HS-5 (cell line): ENCODE results near the gene DMTF1.
"Not testable (repeated sequence)": the region's sequence is repeated elsewhere in the genome, so short reads cannot be mapped to it uniquely, and the experiment has no call there.

Experiments
- DNase-seq: peaks from one replicate; pipeline ENCODE4 v3.0.0-alpha.2; 2012; ENCODE audit warnings: low read depth

DMTF1 gene, protein sequence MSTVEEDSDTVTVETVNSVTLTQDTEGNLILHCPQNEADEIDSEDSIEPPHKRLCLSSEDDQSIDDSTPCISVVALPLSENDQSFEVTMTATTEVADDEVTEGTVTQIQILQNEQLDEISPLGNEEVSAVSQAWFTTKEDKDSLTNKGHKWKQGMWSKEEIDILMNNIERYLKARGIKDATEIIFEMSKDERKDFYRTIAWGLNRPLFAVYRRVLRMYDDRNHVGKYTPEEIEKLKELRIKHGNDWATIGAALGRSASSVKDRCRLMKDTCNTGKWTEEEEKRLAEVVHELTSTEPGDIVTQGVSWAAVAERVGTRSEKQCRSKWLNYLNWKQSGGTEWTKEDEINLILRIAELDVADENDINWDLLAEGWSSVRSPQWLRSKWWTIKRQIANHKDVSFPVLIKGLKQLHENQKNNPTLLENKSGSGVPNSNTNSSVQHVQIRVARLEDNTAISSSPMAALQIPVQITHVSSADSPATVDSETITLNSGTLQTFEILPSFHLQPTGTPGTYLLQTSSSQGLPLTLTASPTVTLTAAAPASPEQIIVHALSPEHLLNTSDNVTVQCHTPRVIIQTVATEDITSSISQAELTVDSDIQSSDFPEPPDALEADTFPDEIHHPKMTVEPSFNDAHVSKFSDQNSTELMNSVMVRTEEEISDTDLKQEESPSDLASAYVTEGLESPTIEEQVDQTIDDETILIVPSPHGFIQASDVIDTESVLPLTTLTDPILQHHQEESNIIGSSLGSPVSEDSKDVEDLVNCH

DNA sequence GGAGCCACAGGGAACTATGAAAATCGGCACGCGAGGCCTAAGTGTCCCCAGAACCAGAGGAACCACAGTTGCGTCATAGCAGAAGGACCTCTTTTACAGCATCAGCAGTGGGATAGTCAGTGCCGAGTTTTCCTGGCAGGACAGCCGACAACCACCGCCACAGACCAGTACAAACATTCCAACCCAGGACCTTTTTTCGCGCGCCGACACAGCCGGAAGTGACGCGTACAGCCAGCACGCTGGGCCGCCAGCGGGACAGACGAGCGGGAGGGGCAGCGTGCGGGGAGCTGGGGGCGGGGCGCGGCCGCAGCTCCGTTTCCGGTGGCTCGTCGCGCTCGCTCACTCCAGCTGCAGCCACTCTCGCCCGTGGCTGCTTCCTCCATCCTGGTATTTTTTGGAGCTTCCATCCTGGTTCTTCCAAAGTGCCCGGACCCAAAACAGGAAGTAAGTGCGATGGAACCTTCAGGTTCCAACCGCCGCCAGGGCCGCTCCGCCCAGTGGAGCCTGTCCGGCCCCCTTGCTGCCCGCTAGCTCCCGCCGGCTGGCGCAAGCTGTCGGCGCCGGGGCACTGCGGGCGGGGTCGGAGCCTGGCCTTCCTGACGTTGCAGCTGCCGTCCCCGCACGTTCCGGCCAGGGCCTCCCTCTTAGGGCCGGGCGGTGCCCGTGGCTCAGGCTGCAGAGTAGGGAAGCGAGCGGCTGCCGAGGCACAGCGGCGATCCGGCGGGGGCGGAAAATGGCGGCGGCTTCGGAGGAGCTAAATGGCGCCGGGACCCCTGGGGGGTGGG lies at the start of gene DMTF1:
Gene DMTF1 (plus strand): TSS at position 342 of the 785 bp plus-strand sequence. CDS start 12,489 bp downstream, outside the sequence.
- DNase-seq: peak; percentile 93

DNA sequence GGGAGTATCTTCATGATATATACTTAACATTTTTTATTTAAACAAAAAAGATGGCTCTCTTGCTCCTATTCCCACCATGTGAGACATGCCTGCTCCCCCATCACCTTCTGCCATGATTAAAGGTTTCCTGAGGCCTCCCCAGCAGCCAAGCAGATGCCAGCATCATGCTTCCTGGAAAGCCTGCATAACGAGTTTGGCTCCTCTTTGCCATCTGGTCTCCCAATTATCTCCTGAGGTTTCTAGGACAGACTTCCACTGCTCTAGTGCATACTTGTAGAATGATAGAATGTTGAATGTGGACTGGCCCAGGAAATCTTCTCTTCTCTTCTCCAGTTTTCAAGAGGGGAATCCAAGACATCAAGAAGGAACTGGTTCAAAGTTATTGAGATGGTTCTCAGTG lies 46.9 kb upstream of the DMTF1 start:
- DNase-seq: no peak

DNA sequence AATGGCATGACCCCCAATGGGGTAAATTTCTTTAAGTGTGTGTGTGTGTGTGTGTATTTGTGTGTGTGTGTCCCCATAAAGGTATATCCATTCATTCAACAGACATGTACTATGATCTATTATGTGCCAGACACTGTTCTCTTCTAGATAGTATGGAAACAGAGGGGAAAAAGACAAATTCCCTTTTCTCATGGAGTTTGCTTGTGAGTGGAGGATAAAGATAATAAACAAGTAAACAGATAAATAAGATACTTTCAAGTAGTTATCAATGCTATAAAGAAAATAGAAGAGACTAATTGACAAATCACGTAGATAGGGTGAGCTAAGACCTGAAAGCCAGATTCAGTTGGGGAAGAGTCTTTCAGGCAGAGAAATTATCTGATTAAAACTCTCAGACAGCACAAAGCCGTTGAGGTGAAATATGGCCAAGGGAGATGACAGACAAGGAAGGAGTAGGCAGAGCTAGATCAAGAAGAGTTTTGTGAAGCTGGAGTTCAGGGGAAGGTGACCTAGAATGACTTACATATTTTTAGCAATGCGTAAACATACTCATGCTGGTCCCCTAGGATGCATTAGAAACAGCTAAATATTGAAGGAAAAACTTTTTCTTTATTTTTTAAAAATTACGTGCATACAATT lies 45.2 kb upstream of the DMTF1 start:
- DNase-seq: no peak

- DNase-seq: no peak
Measured at GRCh38 chr7:87107949-87108776, 44.1 kb upstream of the DMTF1 start.

DNA sequence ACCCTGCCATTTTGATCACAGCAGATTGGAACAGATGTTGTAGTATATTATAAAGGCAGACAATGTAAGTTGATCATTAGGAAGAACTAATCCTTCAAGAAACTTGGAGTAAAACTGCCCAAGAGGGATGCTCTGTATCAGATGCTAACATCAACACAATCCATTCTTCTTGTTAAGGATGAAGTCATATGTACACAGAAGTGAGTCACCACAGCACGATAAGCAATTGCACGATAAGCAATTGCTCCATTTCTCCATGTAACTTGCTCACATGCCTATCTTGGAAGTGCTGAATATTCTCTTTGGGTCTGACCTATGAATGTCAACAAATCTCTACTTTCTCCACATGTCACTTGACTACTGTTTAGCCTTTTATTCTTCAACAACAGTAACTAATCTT lies 41.5 kb upstream of the DMTF1 start:
- peak; percentile 28 for DNase-seq

- DNase-seq: no peak
Measured at GRCh38 chr7:87111877-87112276, 40.4 kb upstream of the DMTF1 start.

- no peak for DNase-seq
Measured at GRCh38 chr7:87113077-87113476, 39.2 kb upstream of the DMTF1 start.

DNA sequence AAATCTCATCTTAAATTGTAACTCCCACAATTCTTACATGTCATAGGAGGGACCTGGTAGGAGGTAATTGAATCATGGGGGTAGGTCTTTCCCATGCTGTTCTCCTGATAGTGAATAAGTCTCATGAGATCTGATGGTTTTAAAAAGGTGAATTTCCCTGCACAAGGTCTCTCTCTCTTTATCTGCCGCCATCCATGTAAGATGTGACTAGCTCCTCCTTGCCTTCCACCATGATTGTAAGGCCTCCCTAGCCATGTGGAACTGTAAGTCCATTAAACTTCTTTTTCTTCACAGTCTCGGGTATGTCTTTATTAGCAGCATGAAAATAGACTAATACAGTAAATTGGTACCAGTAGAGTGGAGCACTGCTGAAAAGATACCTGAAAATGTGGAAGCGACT lies 38.3 kb upstream of the DMTF1 start:
- DNase-seq: not testable (repeated sequence)

DNA sequence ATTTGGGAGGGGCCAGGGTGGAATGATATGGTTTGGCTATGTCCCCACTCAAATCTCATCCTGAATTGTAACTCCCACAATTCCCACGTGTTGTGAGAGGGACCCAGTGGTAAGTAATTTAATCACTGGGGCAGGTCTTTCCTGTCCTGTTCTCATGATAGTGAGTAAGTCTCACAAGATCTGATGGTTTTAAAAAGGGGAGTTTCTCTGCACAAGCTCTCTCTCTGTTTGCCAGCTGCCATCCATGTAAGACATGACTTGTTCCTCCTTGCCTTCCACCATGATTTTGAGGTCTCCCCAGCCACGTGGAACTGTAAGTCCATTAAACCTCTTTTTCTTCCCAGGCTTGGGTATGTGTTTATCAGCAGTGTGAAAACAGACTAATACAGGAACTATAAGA lies 36.5 kb upstream of the DMTF1 start:
- not testable (repeated sequence) for DNase-seq

DNA sequence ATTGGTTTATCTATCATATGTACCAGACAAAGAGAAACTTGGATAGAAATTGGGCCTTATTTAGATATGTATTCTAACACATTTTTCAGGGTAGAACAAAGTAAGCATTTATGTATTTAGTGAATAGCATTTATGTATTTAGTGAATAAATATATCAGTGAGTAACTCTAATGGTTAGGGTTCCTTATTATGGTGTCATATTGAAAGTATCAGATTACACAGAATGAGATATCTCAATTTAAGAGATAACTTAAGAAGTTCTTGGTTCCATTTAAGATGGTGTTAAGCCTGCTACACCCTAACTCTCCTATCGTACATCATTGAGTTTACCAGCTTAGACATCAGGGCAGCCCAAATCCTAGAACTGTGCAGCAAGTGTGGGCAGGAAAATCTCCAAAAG lies 35.9 kb upstream of the DMTF1 start:
- no peak for DNase-seq

DNA sequence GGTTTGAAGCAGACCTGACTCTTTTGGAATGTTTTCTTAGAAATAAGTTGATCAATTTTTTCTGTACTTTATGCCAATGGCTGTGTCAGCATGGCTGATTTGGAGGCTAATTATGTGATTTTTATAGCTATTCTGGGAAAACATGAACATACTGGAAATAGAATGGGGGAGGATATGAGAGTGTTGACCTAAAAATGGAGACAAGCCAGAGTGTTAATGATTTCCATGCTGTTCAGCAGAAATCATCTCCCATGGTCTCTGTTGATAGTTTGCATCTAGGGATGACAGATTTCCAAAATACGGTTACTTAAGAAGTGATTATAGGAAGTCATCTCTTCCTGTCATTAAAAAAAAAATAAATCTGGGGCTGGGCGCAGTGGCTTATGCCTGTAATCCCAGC lies 32.7 kb upstream of the DMTF1 start:
- DNase-seq: no peak

DNA sequence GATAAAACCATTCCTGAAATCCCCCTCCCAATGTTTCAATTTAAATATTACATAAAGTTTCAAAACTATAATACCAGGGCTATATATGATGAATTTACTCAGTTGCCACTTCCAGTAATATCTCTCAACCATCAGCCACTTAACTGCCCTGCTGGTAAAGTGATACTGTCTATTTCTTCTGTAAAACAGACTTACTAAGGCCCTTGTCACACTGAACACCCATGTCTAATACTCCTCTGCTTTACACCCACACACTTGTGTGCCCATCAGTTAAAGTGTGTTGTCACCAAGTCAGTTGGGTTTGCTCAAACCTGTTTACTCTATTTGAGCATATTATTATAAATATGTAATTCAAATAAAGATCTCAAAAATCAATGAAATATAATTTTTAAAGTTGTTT lies 29.1 kb upstream of the DMTF1 start:
- DNase-seq: no peak

- DNase-seq: no peak
Measured at GRCh38 chr7:87127019-87127418, 25.2 kb upstream of the DMTF1 start.

GRCh38 chr7:87128861-87129267 lies 23.4 kb upstream of the DMTF1 start:
- DNase-seq: no peak

DNA sequence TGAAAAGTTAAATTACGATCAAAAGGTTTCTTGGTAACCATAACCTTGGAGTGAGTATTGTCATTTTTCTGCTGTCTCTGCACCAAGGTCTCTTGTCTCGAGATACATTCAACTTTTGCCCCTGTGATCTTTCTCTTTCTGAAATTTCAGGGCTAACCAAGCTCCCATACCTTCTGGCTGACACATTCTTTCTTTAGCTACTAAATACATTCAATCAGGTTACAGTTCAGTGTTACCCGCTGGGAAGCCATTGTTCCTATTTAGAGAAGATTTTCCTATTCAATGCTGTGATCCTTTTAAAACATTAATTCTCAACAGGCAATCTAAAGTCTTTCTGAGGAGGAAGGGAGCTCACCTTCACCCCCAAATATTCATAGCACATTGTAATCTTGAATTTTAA lies 22.9 kb upstream of the DMTF1 start:
- DNase-seq: no peak

DNA sequence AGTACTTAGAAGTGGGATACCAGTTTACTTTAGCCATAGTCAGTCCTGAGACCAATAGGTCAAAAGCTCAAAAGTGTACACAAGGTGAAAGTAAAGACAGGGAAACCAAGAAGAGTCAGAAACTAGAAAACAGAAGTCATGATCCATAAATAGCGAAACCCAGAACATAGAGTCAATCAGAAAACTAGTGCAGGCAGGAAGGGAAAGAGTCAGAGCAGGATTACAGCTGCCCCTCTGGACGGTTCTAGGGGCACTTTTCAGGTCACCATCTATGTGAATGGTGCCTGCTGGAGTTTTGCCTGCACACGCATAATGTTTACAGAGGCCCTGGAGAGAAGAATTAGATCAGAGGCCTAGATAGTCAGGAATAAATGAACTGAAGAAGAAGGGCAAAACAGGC lies 22.4 kb upstream of the DMTF1 start:
- DNase-seq: no peak

DNA sequence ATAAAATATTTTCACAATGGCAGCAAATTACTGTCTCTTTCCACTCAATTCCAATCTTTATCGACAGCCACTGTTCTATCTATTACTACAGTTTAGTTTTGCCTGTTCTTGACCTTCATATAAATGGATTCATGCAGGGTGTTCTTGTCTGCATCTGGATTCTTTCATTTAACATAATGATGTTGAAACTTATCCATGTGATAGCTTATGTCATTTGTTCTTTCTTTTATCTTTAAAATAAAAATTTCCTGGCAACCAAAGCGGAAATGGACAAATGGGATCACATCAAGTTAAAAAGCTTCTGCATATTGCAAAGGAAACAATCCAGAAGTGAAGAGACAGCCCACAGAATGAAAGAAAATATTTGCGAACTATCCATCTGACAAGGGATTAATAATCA lies 20.5 kb upstream of the DMTF1 start:
- no peak for DNase-seq

- DNase-seq: no peak
Measured at GRCh38 chr7:87137271-87137670, 15.0 kb upstream of the DMTF1 start.

DNA sequence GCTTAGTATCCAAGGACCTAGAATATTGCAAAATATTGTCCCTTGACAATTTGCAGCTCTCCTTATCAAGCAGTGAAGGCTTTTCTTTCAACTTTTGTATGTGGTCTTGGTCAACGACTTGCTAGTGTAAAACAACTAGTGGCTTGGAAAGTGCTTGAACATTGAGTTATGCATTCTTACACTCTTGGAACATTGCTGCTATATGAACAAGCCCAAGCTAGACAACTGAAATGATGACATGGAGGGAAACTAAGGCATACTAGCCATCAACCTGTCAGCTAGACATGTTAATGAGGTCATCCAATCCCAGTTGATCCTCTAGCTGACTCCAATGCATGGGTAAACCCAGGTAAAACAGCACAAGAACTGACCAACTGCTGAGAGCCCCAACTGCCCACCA lies 12.7 kb upstream of the DMTF1 start:
- no peak for DNase-seq

- no peak for DNase-seq
Measured at GRCh38 chr7:87140271-87140748, 11.9 kb upstream of the DMTF1 start.

DNA sequence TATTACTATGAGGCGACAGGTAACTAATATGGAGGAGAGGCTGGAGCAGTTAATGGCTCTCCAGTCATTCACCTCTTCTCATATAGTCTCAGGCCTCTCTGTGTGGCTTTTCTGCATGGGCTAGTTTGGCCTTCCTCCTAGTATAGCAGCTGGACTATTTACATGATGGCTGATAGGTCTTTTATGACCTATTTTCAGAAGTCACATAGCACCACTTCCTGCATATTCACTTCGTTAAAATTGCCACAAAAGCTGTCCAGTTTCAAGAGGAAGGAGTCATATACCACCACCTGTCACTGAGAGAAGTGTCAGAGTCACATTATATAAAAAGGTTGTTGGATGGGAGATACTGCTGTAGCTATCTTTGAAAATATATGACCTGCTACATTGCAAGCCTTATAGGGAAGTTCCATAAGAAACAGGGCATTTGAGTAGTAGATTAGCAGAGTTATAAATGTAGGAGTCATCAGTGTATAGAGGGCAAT lies 8.0 kb upstream of the DMTF1 start:
- DNase-seq: no peak
